Fibroblast of the aortic adventitia (primary cell): ENCODE data around the gene VTI1A. TPM values are rescaled to one million over a fixed set of nuclear protein-coding genes. Genes with fewer than 3 reads are reported as not detected.

Source experiments
- DNase-seq: peaks from one replicate; pipeline ENCODE4 v3.0.0-alpha.2; 2010; ENCODE audit warnings: low read depth
- H3K4me3 ChIP-seq: 2 replicates; pipeline ENCODE4 v1.5.1; 2011; ENCODE audit warnings: low read depth, mild to moderate bottlenecking, control low read depth, low read length, moderate library complexity
- CTCF ChIP-seq: IDR thresholded peaks from 2 replicates; pipeline ENCODE4 v1.5.1; 2011; ENCODE audit warnings: mild to moderate bottlenecking, low read length, control low read depth, inconsistent platforms; ENCODE audit not compliant: insufficient read depth
- total RNA-seq: library from RNA; depleted of rRNA; stranded (reverse); fragments of >200 nt; gene quantifications from 2 replicates; pipeline ENCODE4 v1.2.3, GENCODE V29; 2012; ENCODE audit warnings: low replicate concordance

VTI1A gene
- total RNA-seq, 1 donor: 44.5 TPM

DNA sequence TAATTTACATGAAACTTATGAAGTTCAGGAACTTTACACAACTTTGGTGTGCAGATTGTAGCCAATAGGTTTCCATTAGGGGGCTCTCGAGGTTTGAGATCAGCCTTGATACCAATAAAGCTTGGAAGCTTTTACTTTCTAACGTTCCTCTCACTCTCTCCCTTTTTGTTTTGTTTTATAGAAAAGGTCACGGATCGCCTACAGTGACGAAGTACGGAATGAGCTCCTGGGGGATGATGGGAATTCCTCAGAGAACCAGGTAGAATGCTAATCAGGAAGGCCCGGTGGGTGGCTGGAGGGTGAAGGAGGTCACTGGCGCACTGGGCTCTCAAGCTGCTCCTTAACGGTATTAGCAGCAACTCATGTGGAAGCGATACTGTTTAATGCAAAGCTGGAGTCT lies 79.9 kb downstream of the VTI1A start:
- H3K4me3 ChIP-seq: peak overlapping the region; percentile 36
- peak; percentile 33 for DNase-seq
- no peak for TF ChIP-seq CTCF

DNA sequence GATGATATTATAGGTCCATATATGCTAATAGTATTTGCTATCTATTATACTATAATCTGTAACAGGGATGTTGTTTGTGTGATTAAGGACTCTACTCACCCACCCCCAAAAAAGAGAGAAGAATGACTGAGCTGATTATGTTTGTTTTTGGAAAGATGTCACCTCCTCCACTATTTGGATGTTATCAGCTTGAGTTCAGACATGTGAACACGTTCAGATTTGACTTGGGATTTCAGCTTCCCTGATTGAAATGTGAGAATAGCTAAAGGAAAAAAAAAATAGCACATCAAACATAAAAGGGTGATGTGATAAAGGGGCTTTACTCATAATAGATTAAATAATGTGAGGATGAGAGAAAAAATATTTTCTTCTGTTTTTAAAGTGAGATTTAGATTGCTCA lies 81.2 kb downstream of the VTI1A start:
- no peak for TF ChIP-seq CTCF
- H3K4me3 ChIP-seq: no peak overlapping the region
- DNase-seq: no peak

- H3K4me3 ChIP-seq: peak overlapping the region; percentile 0
- TF ChIP-seq CTCF: no peak
Measured at GRCh38 chr10:112531421-112531820, 84.4 kb downstream of the VTI1A start.

GRCh38 chr10:112532189-112532588 lies 85.2 kb downstream of the VTI1A start:
- DNase-seq: peak; percentile 61
- no peak for TF ChIP-seq CTCF
- peak overlapping the region; percentile 53 for H3K4me3 ChIP-seq

More at GRCh38 chr10:112531421-112531820, 84.4 kb downstream of the VTI1A start:
- DNase-seq: peak; percentile 9

DNA sequence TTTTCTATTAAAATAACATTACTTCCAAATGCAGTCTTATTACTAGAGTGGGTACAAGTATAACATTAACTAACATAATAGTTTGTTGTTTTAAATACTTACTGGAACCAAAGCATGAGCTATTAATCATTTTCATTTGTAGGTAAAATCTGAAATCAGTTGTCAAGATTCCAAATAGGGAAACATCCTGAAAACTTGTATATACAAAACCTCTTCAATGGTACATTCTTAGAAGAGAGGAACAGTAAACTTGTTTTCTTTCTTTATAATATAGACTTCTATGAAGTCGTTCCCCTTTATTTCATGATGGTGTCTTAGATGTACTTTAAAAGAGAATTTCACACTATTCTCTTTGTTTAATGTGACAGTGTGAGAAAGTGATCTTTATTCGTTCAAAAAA lies 85.9 kb downstream of the VTI1A start:
- no peak for TF ChIP-seq CTCF
- peak; percentile 6 for DNase-seq
- H3K4me3 ChIP-seq: no peak overlapping the region

DNA sequence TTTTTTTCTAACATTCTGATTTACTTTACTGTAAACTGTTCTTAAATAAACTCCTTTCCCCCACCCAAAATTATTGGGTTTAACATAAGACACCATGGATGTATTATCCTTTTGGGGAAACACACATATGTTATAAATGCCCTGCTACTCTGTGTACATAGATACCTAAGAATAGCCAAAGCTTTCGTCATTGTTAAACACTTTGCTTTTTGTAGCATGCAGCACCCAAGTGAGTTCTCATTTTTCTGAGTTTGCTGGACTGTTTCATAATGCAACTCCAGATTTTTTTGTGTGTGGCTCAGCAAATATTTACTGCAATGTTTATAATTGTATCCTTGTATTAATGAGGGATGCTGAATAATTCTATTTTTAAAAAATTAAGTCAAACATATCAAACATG lies 86.9 kb downstream of the VTI1A start:
- no peak for TF ChIP-seq CTCF
- peak; percentile 47 for DNase-seq

GRCh38 chr10:112535531-112535951 lies 88.5 kb downstream of the VTI1A start:
- H3K4me3 ChIP-seq: no peak overlapping the region
- TF ChIP-seq CTCF: no peak
- peak; percentile 18 for DNase-seq

More for the DNA sequence above, 86.9 kb downstream of the VTI1A start:
- H3K4me3 ChIP-seq: no peak overlapping the region
